Parathyroid adenoma (tissue), 2 donors: ENCODE measurements around the gene GALNT17.

Source experiments
- H2AFZ ChIP-seq: fragments of 300-600 bp; sonication (generic); one replicate; pipeline ENCODE4 v1.7.0; 2017; ENCODE audit warnings: antibody characterized with exemption, mild to moderate bottlenecking
- H3K27ac ChIP-seq: fragments of 300-600 bp; sonication (generic); one replicate; pipeline ENCODE4 v1.7.0; 2017
- H3K27me3 ChIP-seq: fragments of 300-600 bp; sonication (generic); one replicate; pipeline ENCODE4 v1.7.0; 2017; ENCODE audit warnings: low read length; ENCODE audit not compliant: control insufficient read depth, insufficient read depth
- H3K36me3 ChIP-seq: fragments of 300-600 bp; sonication (generic); one replicate; pipeline ENCODE4 v1.7.0; 2017; ENCODE audit warnings: low read length; ENCODE audit not compliant: control insufficient read depth, insufficient read depth
- H3K4me1 ChIP-seq: fragments of 300-600 bp; sonication (generic); one replicate; pipeline ENCODE4 v1.7.0; 2017; ENCODE audit warnings: control low read depth
- H3K4me2 ChIP-seq: fragments of 300-600 bp; sonication (generic); one replicate; pipeline ENCODE4 v1.7.0; 2017; ENCODE audit warnings: low read length
- H3K4me3 ChIP-seq: fragments of 300-600 bp; sonication (generic); one replicate; pipeline ENCODE4 v1.7.0; 2017; ENCODE audit warnings: low read depth, low read length
- H3K79me2 ChIP-seq: fragments of 300-600 bp; sonication (generic); one replicate; pipeline ENCODE4 v1.7.0; 2017; ENCODE audit warnings: control low read depth
- H3K9ac ChIP-seq: fragments of 300-600 bp; sonication (generic); one replicate; pipeline ENCODE4 v1.7.0; 2017; ENCODE audit warnings: mild to moderate bottlenecking
- H3K9me3 ChIP-seq: fragments of 300-600 bp; sonication (generic); one replicate; pipeline ENCODE4 v1.7.0; 2017; ENCODE audit warnings: low read length; ENCODE audit not compliant: control insufficient read depth
- CTCF ChIP-seq: fragments of 300-600 bp; sonication (generic); IDR thresholded peaks from one replicate; pipeline ENCODE4 v1.7.0; 2017; ENCODE audit warnings: antibody characterized with exemption, mild to moderate bottlenecking
- donor health status: primary hyperparathyroidism.

GALNT17 gene

GRCh38 chr7:71385330-71385729 lies 253.4 kb downstream of the GALNT17 start:
- Histone ChIP-seq H3K4me3 (no peak overlapping the region), H2AFZ (no peak overlapping the region), H3K4me1 (no peaks in the 10 kb centered on the region), H3K4me2 (no peak overlapping the region), H3K36me3 (no peaks in the 10 kb centered on the region), H3K79me2 (no peaks in the 10 kb centered on the region), H3K9me3 (no peaks in the 10 kb centered on the region), H3K27me3 (no peaks in the 10 kb centered on the region), H3K9ac (no peak overlapping the region), H3K27ac (no peak overlapping the region)
- TF ChIP-seq CTCF: no peak

- Histone ChIP-seq H3K4me3 (no peak overlapping the region), H3K9me3 (no peaks in the 10 kb centered on the region), H3K79me2 (no peaks in the 10 kb centered on the region), H3K36me3 (no peaks in the 10 kb centered on the region), H3K9ac (no peak overlapping the region), H2AFZ (no peak overlapping the region), H3K4me2 (no peak overlapping the region), H3K27ac (no peak overlapping the region), H3K4me1 (no peaks in the 10 kb centered on the region), H3K27me3 (no peaks in the 10 kb centered on the region)
- no peak for TF ChIP-seq CTCF
These were observed 254.3 kb downstream of the GALNT17 start for GRCh38 chr7:71386152-71386785.

- H3K36me3 ChIP-seq: no peaks in the 10 kb centered on the region
- no peaks in the 10 kb centered on the region for H3K27me3 ChIP-seq
- H3K4me1 ChIP-seq: no peaks in the 10 kb centered on the region
- TF ChIP-seq CTCF: no peak
- H3K9me3 ChIP-seq: no peaks in the 10 kb centered on the region
- no peak overlapping the region for H3K27ac ChIP-seq
- H3K4me3 ChIP-seq: no peak overlapping the region
- H3K4me2 ChIP-seq: no peak overlapping the region
- no peak overlapping the region for H3K9ac ChIP-seq
- H2AFZ ChIP-seq: no peak overlapping the region
- H3K79me2 ChIP-seq: no peaks in the 10 kb centered on the region
These were observed 256.2 kb downstream of the GALNT17 start for GRCh38 chr7:71388181-71388580.

- no peak overlapping the region for H3K9ac ChIP-seq
- H3K9me3 ChIP-seq: no peaks in the 10 kb centered on the region
- TF ChIP-seq CTCF: no peak
- no peaks in the 10 kb centered on the region for H3K27me3 ChIP-seq
- no peak overlapping the region for H2AFZ ChIP-seq
- H3K27ac ChIP-seq: no peak overlapping the region
- no peak overlapping the region for H3K4me3 ChIP-seq
- no peaks in the 10 kb centered on the region for H3K36me3 ChIP-seq
- no peaks in the 10 kb centered on the region for H3K79me2 ChIP-seq
- H3K4me1 ChIP-seq: no peaks in the 10 kb centered on the region
- no peak overlapping the region for H3K4me2 ChIP-seq
These were observed 258.0 kb downstream of the GALNT17 start for GRCh38 chr7:71389976-71390375.

GRCh38 chr7:71393661-71394060 lies 261.7 kb downstream of the GALNT17 start:
- no peak overlapping the region for H3K27ac ChIP-seq
- no peaks in the 10 kb centered on the region for H3K79me2 ChIP-seq
- H3K9ac ChIP-seq: no peak overlapping the region
- H3K27me3 ChIP-seq: no peaks in the 10 kb centered on the region
- H3K4me1 ChIP-seq: no peaks in the 10 kb centered on the region
- H3K4me2 ChIP-seq: no peak overlapping the region
- H3K4me3 ChIP-seq: no peak overlapping the region
- no peak for TF ChIP-seq CTCF
- no peaks in the 10 kb centered on the region for H3K9me3 ChIP-seq
- no peak overlapping the region for H2AFZ ChIP-seq
- no peaks in the 10 kb centered on the region for H3K36me3 ChIP-seq
